Measurements from ENCODE around the gene RGS4. TPM values are rescaled to one million over a fixed set of nuclear protein-coding genes. Genes with fewer than 3 reads are reported as not detected.

The RGS4 gene
- total RNA-seq, 8 experiments from 2014 or later, result 0.13 to 165 (median 24.9) TPM

DNA sequence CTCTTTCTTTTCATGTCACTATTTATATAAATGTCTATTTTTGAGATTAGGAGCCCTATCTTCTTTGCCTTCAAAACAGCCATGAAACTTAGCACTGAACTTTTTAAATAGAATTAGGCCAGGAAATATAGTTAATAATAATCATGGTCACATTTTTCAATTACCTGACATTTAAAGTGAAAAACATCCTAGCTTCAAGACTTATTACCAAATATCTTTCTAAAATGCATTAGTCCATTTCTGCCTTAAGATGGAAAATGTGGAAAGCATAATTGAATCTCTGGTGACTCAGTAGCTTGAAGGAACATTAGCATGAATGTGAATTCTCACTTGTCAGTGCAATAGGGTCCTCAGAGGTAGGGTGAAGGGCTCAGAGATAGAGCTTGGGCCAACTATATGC, 18.7 kb upstream of the RGS4 start:
- ATAC-seq (replicated peaks in 6 of 8), result peak in 1 of 8 experiments; percentile 46
- peaks cover 29 to 66% of the 10 kb centered on the region in 2 donors for H3K4me1 ChIP-seq (replicated peaks in 1 of 2)
- in situ Hi-C loops (cut with MboI; ENCODE audit: low pct_unique_long_range_greater_than_20kb in 2 of 9, low sequenced_read_pairs in 9 of 9, unreplicated experiment in 9 of 9), result loop anchor here in 4 of 9 experiments (25.0 kb wide), 2 partner anchors 188 to 262 kb away; partner anchors contain the start of genes CCDC190 (in 3 of the 4) and NUF2 (in 1 of the 4)
- no peak overlapping the region for H3K27ac ChIP-seq
- H3K4me3 ChIP-seq, result no peak overlapping the region

DNA sequence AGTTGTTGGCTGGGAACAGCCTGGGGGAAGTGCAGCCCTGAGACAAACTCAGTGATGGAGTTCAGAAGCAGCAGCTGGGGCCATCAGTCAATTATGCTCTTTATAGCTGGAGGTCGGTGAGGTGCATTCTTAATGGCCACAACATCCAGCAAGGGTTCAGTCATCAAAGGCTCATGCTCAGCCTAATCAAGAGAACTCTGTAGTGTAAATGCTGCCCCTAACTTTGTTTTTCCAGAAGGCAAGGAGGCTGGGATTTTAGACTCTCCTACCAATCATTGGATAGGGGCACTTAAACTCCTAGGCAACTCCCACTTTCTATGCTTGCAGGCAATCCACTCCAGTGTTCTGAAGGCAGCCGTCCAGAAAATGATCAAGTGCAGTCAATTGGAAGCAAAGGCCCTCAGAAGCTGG, 15.0 kb upstream of the RGS4 start:
- Histone ChIP-seq H3K27ac (no peak overlapping the region), H3K4me1 (replicated peaks in 1 of 2) (peaks cover 31 to 50% of the 10 kb centered on the region in 2 donors), H3K4me3 (no peak overlapping the region)
- in situ Hi-C loops (cut with MboI; ENCODE audit: low pct_unique_long_range_greater_than_20kb in 2 of 9, low sequenced_read_pairs in 9 of 9, unreplicated experiment in 9 of 9), result loop anchor here in 4 of 9 experiments (25.0 kb wide), 2 partner anchors 192 to 258 kb away; partner anchors contain the start of genes CCDC190 (in 3 of the 4) and NUF2 (in 1 of the 4)
- WGBS, 10 experiments, result 0 to 28% (median 7%) methylated on average over 1 to 2 of the region's 2 CpGs; no CpG with 5 or more reads in 1 of the 10 experiments
- ATAC-seq (replicated peaks in 6 of 8), result peak in 5 of 8 experiments; percentile 63 to 80 (median 78)

DNA sequence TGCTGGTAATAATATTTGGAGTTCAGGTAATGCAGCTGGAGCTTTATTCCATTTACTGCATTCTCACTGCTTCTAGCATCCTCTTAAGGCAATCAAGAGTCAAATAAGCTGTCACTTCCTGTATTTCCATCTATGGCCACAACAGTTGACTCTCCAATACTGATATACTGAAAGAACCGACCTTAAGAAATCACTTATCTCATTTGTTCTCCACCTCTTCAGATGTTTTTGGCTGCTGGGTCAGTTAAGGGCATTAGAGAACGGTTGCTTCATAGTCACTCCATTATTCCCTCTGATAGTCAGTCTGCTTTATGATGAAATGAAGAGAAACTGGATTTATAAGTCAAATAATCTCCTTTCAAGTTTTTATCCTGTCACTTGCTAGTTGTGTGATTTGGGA, 14.2 kb upstream of the RGS4 start:
- peaks cover 29 to 46% of the 10 kb centered on the region in 2 donors for H3K4me1 ChIP-seq (replicated peaks in 1 of 2)
- ATAC-seq (replicated peaks in 6 of 8), result peak in 3 of 8 experiments; percentile 16 to 35 (median 33)
- H3K27ac ChIP-seq, result peak overlapping the region in 1 of 2 donors; percentile 25
- H3K4me3 ChIP-seq, result no peak overlapping the region
- in situ Hi-C loops (cut with MboI; ENCODE audit: low pct_unique_long_range_greater_than_20kb in 2 of 9, low sequenced_read_pairs in 9 of 9, unreplicated experiment in 9 of 9), result loop anchor here in 4 of 9 experiments (25.0 kb wide), 2 partner anchors 193 to 257 kb away; partner anchors contain the start of genes CCDC190 (in 3 of the 4) and NUF2 (in 1 of the 4)
- WGBS, 10 experiments, result 29 to 75% (median 53%) methylated on average over 1 to 2 of the region's 2 CpGs; no CpG with 5 or more reads in 1 of the 10 experiments

DNA sequence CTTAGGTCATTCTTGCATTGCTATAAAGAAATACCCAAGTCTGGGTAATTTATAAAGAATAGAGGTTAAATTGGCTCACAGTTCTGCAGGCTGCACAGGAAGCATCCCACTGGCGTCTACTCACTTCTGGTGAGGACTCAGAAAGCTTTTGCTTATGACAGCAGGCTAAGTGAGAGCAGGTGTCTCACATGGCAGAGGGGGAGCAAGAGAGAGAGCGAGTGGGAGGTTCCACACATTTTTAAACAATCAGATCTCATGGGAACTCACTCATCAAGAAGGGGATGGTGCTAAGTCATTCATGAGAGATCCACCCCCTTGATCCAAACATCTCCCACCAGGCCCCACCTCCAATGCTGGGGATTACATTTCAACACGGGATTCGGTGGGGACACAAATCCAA, 13.6 kb upstream of the RGS4 start:
- ATAC-seq (replicated peaks in 6 of 8), result peak in 5 of 8 experiments; percentile 65 to 90 (median 89)
- Histone ChIP-seq H3K4me3 (no peak overlapping the region), H3K4me1 (replicated peaks in 1 of 2) (peaks cover 29 to 46% of the 10 kb centered on the region in 2 donors), H3K27ac (peak overlapping the region; percentile 56 to 69)
- in situ Hi-C loops (cut with MboI; ENCODE audit: low pct_unique_long_range_greater_than_20kb in 2 of 9, low sequenced_read_pairs in 9 of 9, unreplicated experiment in 9 of 9), result loop anchor here in 4 of 9 experiments (25.0 kb wide), 2 partner anchors 193 to 257 kb away; partner anchors contain the start of genes CCDC190 (in 3 of the 4) and NUF2 (in 1 of the 4)
- WGBS, 10 experiments, result 20 to 75% (median 52%) methylated on average over 1 to 4 of the region's 4 CpGs; no CpG with 5 or more reads in 3 of the 10 experiments

DNA sequence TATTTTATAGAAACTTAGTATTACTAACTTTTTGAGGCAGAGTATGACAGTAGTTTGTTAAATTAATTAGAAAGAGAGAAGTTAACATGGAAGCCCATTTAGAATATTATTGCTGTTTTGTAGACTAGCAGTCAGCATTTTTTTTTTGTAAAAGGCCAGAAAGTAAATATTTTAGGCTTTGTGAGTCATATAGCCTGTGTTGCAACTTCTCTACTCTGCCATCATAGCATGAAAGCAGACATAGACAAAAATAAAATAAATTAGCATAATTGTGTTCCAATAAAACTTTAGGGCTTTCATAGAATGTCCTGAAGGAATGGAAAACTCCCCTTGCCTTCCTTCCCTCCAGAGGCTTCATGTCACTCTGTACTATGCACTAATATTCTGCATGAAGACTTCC, 12.3 kb upstream of the RGS4 start:
- peaks cover 29 to 39% of the 10 kb centered on the region in 2 donors for H3K4me1 ChIP-seq (replicated peaks in 1 of 2)
- no peak overlapping the region for H3K27ac ChIP-seq
- in situ Hi-C loops (cut with MboI; ENCODE audit: low pct_unique_long_range_greater_than_20kb in 2 of 9, low sequenced_read_pairs in 9 of 9, unreplicated experiment in 9 of 9), result loop anchor here in 4 of 9 experiments (25.0 kb wide), 2 partner anchors 195 to 255 kb away; partner anchors contain the start of genes CCDC190 (in 3 of the 4) and NUF2 (in 1 of the 4)
- ATAC-seq (replicated peaks in 6 of 8), result peak in 3 of 8 experiments; percentile 80 to 99 (median 97)
- no peak overlapping the region for H3K4me3 ChIP-seq

DNA sequence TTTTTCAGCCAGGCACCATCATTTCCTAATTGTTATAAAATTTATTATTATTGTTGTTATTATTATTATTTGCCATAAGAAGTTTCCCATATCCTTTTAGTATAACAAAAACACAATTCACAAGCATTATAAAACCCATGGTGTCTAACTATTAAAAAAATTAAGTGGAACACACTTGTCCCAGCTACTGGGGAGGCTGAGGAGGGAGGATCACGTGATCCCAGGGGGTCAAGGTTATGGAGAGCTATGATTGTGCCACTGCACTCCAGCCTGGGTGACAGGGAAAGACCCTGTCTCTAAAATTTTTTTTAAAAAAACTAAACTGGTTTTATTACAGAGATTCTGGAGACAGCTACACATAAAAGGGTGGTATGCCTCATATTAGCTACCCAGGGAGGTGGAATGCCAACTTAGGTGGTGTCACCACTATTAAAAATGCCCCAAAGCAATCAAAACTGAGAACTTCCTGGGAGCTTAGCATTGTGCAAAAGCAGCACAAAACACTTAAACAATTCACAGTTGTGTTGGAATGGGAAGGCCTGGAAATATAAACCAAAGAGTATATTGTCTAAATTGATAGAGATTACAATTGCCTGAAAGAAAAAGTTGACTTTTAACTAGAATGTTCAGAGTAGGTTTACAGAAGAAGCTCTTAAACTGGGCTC, 8.7 kb upstream of the RGS4 start:
- ATAC-seq (replicated peaks in 6 of 8), result no peak
- in situ Hi-C loops (cut with MboI; ENCODE audit: low pct_unique_long_range_greater_than_20kb in 2 of 9, low sequenced_read_pairs in 9 of 9, unreplicated experiment in 9 of 9), result loop anchor here in 4 of 9 experiments (10.0 to 25.0 kb wide), 3 partner anchors 176 to 252 kb away; partner anchors contain the start of genes CCDC190 (in 3 of the 4) and NUF2 (in 1 of the 4)
- H3K27ac ChIP-seq, result no peak overlapping the region

DNA sequence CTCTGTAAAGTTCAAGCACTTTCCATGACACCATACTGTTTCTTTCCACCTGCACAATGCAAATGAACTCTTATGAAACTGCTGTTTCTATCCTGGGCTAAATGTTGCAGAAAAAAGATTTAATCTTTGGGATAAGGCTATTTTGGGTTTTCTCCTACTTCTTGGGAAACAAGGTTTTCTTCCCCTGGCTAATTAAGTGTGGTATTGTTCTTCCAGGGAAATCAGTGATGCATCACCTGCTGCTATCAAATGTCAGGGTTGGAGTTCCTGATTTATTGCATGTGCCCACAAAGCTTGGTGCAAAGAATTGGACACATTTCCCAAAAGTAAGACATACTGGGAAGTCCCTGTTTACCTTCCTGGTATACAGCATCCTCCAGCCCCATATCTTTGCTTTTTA, 6.0 kb upstream of the RGS4 start:
- ATAC-seq (replicated peaks in 6 of 8), result no peak
- H3K4me1 ChIP-seq (replicated peaks in 1 of 2), result peaks cover 4 to 12% of the 10 kb centered on the region in 2 donors
- in situ Hi-C loops (cut with MboI; ENCODE audit: low pct_unique_long_range_greater_than_20kb in 2 of 9, low sequenced_read_pairs in 9 of 9, unreplicated experiment in 9 of 9), result loop anchor here in 4 of 9 experiments (10.0 to 25.0 kb wide), 3 partner anchors 178 to 249 kb away; partner anchors contain the start of genes CCDC190 (in 3 of the 4) and NUF2 (in 1 of the 4)

More for the DNA sequence above, 8.7 kb upstream of the RGS4 start:
- H3K4me1 ChIP-seq (replicated peaks in 1 of 2), result peaks cover 9 to 14% of the 10 kb centered on the region in 2 donors
- H3K4me3 ChIP-seq, result no peak overlapping the region
- 50 to 100% (median 80%) methylated on average over 1 of the region's 1 CpG; no CpG with 5 or more reads in 5 of the 10 experiments for WGBS, 10 experiments

DNA sequence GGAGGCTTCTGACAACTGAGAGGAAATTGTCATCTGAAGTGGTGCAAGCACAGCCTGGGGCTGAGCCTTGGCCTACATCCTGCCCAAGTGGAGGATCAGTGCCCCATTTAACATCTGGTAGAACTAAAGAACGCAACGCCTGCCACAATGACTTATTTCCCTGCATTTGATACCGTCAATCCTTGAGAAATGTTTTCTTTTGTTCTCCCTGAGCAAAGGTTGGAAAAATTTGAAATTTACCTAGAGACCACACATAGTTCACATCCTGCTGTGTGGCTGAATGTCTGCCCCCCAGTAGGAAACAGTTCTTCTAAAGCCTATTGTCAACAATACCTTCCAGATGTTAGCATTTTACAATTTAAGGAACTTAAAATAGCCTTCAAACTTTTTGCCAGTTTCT, 5.6 kb upstream of the RGS4 start:
- H3K27ac ChIP-seq, result no peak overlapping the region
- WGBS, 10 experiments, result 17 to 60% (median 44%) methylated on average over 1 to 3 of the region's 3 CpGs; no CpG with 5 or more reads in 2 of the 10 experiments
- ATAC-seq (replicated peaks in 6 of 8), result no peak
- H3K4me1 ChIP-seq (replicated peaks in 1 of 2), result peaks cover 6 to 16% of the 10 kb centered on the region in 2 donors
- in situ Hi-C loops (cut with MboI; ENCODE audit: low pct_unique_long_range_greater_than_20kb in 2 of 9, low sequenced_read_pairs in 9 of 9, unreplicated experiment in 9 of 9), result loop anchor here in 4 of 9 experiments (10.0 to 25.0 kb wide), 3 partner anchors 179 to 249 kb away; partner anchors contain the start of genes CCDC190 (in 3 of the 4) and NUF2 (in 1 of the 4)
- no peak overlapping the region for H3K4me3 ChIP-seq

More for the DNA sequence above, 6.0 kb upstream of the RGS4 start:
- Histone ChIP-seq H3K27ac (no peak overlapping the region), H3K4me3 (no peak overlapping the region)

DNA sequence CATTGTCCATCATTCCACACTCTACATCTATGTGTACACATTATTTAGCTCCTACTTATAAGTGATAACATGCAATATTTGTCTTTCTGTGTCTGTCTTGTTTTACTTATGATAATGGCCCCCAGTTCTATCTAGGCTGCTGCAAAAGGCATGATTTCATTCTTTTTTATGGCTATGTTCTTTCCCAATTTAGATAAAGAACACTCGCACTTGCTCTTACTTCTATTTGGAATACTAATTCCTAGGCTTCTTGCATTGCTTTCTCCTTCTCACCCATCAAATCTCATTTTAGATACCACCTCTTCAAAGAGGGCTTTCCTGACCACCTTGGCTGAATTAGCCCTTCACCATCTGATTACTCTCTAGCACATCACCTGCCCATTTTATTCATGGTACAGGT, 3.0 kb upstream of the RGS4 start:
- Histone ChIP-seq H3K27ac (no peak overlapping the region), H3K4me1 (replicated peaks in 1 of 2) (peaks cover 8 to 25% of the 10 kb centered on the region in 2 donors), H3K4me3 (no peak overlapping the region)
- no peak for ATAC-seq (replicated peaks in 6 of 8)
- in situ Hi-C loops (cut with MboI; ENCODE audit: low pct_unique_long_range_greater_than_20kb in 2 of 9, low sequenced_read_pairs in 9 of 9, unreplicated experiment in 9 of 9), result loop anchor here in 4 of 9 experiments (10.0 to 25.0 kb wide), 3 partner anchors 181 to 246 kb away; partner anchors contain the start of genes CCDC190 (in 3 of the 4) and NUF2 (in 1 of the 4)
- WGBS, 10 experiments, result 9 to 100% (median 100%) methylated on average over 1 of the region's 1 CpG; no CpG with 5 or more reads in 3 of the 10 experiments

DNA sequence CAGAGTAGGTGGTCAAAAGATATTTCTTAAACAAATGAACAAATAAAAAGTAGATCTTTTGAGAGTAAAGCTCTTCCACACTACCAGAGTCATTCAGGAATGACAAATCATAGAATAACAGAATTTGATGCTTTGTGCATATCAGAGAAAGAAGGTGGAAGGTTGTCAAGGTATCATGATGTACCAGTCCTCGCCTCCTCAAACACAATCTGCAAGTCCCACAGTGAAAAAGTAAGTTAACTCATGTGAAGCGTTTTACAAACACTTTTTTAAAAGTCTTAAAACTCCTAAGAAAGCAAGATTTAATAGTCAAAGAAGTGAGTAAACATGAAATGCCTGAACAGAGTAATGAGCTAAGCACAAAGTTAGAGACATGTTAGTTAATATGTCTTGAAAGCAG, 2.5 kb upstream of the RGS4 start:
- 43 to 100% (median 89%) methylated on average over 1 to 2 of the region's 2 CpGs for WGBS, 10 experiments
- no peak for ATAC-seq (replicated peaks in 6 of 8)
- Histone ChIP-seq H3K27ac (no peak overlapping the region), H3K4me3 (no peak overlapping the region), H3K4me1 (replicated peaks in 1 of 2) (peaks cover 8 to 25% of the 10 kb centered on the region in 2 donors)
- in situ Hi-C loops (cut with MboI; ENCODE audit: low pct_unique_long_range_greater_than_20kb in 2 of 9, low sequenced_read_pairs in 9 of 9, unreplicated experiment in 9 of 9), result loop anchor here in 4 of 9 experiments (10.0 to 25.0 kb wide), 3 partner anchors 182 to 246 kb away; partner anchors contain the start of genes CCDC190 (in 3 of the 4) and NUF2 (in 1 of the 4)

DNA sequence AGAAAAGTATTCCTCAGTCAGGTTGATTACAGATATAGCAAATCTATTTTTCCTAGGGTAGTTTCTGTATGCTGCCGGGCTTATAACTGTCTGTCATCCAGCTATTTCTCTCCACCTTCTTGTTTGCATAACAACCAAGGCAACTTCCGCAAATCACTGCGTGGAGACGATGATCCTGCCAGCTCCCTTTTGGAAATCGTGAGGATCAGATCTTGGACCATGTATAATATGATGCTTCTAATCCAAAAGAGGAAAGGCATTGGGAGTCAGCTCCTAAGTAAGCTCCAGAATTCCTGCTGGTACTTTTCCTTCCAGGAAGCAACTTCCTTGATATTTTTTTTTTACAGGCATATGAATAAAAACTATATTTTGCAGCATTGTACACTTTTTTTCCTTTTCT, 445 bp upstream of the RGS4 start:
- H3K27ac ChIP-seq, result no peak overlapping the region
- 0 to 71% (median 22%) methylated on average over 2 to 5 of the region's 5 CpGs; no CpG with 5 or more reads in 1 of the 10 experiments for WGBS, 10 experiments
- peaks cover 8 to 27% of the 10 kb centered on the region in 2 donors for H3K4me1 ChIP-seq (replicated peaks in 1 of 2)
- peak overlapping the region; percentile 18 to 30 (median 28) for H3K4me3 ChIP-seq
- peak in 7 of 8 experiments; percentile 11 to 57 (median 31) for ATAC-seq (replicated peaks in 6 of 8)
- in situ Hi-C loops (cut with MboI; ENCODE audit: low pct_unique_long_range_greater_than_20kb in 2 of 9, low sequenced_read_pairs in 9 of 9, unreplicated experiment in 9 of 9), result loop anchor here in 4 of 9 experiments (10.0 to 25.0 kb wide), 3 partner anchors 184 to 244 kb away; partner anchors contain the start of genes CCDC190 (in 3 of the 4) and NUF2 (in 1 of the 4)

DNA sequence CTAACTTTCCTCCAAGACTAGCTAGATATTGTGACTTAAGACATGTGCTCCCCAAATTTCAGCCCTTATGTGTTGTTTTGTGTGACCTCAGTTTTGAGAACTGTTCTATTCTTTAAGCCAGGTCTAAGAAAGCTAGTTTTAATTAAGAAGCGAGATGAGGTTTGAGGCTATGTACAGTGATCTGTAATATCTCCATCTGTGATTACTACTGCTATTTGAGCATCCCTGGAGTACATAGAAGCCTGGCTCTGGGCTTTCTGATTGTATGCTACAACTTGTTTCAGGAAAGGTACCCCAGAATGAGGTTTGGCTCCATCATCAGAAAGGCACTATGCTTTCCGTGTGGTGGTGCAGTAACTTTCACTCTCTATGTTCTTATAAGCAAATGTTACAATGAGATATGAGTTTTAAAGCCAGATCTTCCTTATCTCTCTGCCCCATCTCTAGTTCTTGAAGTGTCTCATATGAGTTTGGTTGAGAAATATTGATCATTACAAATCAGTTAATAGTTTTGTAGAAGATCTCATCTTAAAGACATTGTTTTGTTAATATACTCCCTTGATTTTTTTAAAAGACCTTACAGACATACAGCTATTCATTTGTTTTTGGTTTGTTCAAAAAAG, 605 bp downstream of the RGS4 start:
- 0 to 88% (median 51%) methylated on average over 1 to 2 of the region's 2 CpGs; no CpG with 5 or more reads in 2 of the 10 experiments for WGBS, 10 experiments
- in situ Hi-C loops (cut with MboI; ENCODE audit: low pct_unique_long_range_greater_than_20kb in 2 of 9, low sequenced_read_pairs in 9 of 9, unreplicated experiment in 9 of 9), result loop anchor here in 4 of 9 experiments (10.0 to 25.0 kb wide), 3 partner anchors 185 to 243 kb away; partner anchors contain the start of genes CCDC190 (in 3 of the 4) and NUF2 (in 1 of the 4)
- peaks cover 8 to 27% of the 10 kb centered on the region in 2 donors for H3K4me1 ChIP-seq (replicated peaks in 1 of 2)
- ATAC-seq (replicated peaks in 6 of 8), result peak in 2 of 8 experiments; percentile 6 to 16
- no peak overlapping the region for H3K27ac ChIP-seq
- H3K4me3 ChIP-seq, result peak overlapping the region; percentile 18 to 30 (median 28)
